GM18505 (cell line): ENCODE data around the gene DNAH17.

ENCODE experiments used
- ATAC-seq: cut with Tn5 transposase; IDR thresholded peaks from one replicate; pipeline ENCODE4 v1.9.1; 2021; ENCODE audit not compliant: unreplicated experiment
- POLR2A ChIP-seq: IDR thresholded peaks from 4 replicates; pipeline ENCODE4 v1.6.1; 2011; ENCODE audit warnings: borderline replicate concordance; ENCODE audit not compliant: insufficient read depth, insufficient read length; ENCODE audit errors: extremely low read depth

DNAH17 gene

DNA sequence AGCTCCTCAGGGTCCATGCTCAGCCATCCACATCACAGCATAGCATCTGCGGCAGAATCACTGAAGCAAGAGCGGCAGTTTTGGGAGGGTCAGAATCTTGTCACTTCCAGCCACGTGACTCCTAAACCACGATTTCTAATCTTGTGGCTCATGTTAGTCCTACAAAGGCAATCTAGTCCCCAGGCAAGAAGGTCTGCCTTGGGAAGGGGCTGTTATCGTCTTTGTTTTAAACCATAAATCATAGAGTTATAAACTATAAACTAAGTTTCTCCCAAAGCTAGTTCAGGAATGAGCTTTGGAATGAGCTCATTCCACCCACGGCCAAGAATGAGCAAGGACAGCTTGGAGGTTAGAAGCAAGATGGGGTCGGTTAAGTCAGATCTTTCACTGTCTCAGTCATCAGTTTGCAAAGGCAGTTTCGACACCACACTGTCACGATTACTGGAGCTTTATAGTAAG lies 20.8 kb upstream of the DNAH17 start:
- no peak for TF ChIP-seq POLR2A
- ATAC-seq = no peak

DNA sequence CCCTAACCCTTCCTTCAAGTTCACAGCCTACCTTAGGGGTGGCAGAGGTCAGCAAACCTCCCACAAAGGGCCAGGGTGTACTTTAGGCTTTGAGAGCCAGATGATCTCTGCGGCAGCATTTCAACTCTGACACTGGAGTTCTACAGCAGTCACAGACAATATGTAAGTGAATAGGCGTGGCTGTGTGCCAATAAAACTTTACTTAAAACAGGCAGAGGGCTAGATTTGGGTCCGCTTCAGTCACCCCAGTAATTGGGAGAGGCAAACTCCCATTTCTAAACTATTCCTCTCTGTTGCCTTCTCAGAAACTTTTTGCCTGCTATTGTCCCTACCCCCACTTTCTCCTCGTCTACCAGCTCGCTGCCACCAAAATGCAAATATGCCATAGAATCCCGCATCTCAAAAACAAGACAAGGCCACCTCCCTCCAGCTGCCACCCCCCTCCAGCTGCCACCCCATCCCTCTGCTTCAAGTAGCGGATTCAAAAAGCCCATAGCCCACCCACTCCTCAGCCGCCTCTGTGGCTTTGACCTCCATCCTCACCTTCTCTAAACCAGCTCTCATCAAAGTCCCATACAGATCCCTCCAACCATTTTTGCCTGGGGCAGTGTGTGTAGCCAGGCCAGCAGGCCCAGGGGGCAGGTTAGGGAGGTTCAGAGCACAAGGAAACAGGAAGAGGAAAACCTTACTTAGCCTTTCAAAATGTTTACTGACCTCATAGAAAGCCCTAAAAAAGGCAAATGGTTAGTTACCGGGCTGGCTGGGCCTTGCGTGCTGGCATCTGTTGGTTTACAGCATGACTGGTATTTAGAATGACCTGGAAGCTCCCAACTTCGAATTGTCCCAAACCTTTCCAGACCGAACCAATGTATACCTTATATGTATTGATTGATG lies 19.9 kb upstream of the DNAH17 start:
- ATAC-seq = no peak
- TF ChIP-seq POLR2A = no peak

- ATAC-seq = no peak
- no peak for TF ChIP-seq POLR2A
Observed at GRCh38 chr17:78595135-78595810, 18.1 kb upstream of the DNAH17 start.

- TF ChIP-seq POLR2A = no peak
- ATAC-seq = no peak
Observed at GRCh38 chr17:78592991-78593329, 15.8 kb upstream of the DNAH17 start.

DNA sequence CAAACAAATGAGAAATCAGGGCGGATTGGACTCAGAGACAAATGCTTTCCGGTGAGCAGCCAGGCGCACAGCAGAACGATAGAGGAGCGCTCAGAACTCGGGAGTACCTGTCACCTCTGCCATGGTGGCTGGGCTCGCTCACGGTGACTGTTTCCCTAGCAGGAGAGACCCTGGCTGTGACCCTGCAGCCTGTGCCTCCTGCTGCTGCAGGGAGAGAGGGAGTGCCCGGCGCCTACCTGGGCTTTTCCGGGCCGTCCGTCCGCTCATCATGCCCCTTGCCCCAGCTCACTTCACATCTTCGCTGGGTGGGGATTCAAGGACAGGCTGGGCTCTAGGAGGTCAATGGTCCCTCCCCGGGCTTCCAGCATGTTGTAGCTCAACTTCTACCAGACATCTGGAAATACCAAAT lies 14.1 kb upstream of the DNAH17 start:
- ATAC-seq = no peak
- TF ChIP-seq POLR2A = no peak

DNA sequence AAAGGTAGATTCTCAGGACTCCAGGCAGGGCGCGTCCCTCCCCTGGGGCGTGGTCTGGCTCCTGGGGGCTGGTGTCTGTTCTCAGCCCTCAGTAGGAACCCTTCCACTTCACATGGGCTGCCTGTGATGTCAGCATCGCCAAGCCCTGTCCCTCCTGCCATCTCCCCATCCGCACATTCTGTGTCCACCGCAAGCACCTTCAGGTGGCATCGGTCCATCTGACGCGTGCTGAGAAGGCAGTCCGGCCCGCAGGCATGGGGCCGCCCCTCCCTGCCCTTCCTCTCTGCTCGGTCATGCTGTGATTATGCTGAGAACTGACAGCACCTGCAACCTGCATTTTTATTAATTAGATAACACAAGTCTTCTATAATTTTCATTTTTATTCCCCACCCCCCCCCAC lies 12.7 kb upstream of the DNAH17 start:
- ATAC-seq = no peak
- TF ChIP-seq POLR2A = no peak

DNA sequence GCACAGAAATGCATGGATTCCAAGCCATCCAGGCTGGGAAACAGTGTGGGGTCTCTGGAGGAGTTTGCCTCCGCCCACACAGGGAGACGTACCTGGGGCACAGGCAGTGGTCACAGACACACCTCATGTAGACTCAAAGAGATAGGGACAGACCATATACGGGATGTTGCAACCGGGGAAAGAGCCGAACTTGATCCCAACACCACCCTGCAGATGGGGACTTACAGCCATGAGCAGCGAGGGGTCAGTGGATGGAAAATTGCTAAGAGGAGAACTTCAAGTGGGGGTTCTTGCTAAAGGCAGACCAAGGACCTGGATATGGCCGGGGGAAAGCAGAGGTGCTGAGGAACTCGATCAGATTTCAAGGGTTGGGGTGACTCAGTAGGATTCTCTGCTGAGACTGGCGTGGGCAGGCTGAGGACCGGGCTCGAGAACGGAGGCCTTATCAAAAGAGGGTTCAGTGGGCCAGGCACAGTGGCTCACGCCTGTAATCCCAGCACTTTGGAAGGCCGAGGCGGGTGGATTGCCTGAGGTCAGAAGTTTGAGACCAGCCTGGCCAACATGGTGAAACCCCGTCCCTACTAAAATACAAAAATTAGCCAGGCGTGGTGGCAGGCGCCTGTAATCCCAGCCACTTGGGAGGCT lies 12.0 kb upstream of the DNAH17 start:
- TF ChIP-seq POLR2A = no peak
- no peak for ATAC-seq

GRCh38 chr17:78588258-78589030 lies 11.2 kb upstream of the DNAH17 start:
- no peak for ATAC-seq
- TF ChIP-seq POLR2A = no peak

- no peak for ATAC-seq
- no peak for TF ChIP-seq POLR2A
Observed at GRCh38 chr17:78585006-78585630, 7.9 kb upstream of the DNAH17 start.

DNA sequence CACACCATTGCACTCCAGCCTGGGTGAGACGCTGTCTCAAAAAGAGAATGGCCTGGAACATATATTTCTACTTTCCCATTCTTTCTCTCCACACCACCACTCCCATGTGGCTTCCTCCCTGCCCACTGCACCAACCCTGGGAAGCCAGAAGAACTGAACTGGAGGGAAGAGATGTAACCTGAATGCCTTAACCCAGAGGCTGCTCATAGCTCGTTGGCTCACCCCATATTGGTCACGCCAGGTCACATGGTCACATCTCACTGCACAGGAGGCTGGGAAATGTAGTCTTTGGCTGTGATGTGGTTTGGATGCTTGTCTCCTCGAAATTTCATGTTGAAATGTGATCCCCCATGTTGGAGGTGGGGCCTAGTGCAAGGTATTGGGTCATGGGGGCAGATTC lies 5.9 kb upstream of the DNAH17 start:
- TF ChIP-seq POLR2A = no peak
- no peak for ATAC-seq

DNA sequence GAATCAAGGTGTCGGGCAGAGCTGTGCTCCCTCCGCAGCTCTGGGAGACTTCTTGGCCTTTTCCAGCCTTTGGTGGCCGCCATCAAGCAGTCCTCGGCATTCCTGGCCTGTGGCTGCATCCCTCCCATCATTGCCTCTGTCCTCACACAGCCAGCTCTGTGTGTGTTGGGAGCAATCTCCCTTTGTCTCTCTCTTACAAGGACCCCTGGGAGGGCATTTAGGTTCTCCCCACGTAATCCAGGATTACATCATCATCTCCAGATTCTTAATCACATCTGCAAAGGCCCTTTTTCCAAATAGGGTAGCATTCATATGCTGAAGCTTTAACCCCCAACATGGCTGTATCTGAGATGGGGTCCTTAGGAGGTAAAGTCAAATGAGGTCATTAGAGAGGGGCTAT lies 4.1 kb upstream of the DNAH17 start:
- TF ChIP-seq POLR2A = no peak
- no peak for ATAC-seq

DNA sequence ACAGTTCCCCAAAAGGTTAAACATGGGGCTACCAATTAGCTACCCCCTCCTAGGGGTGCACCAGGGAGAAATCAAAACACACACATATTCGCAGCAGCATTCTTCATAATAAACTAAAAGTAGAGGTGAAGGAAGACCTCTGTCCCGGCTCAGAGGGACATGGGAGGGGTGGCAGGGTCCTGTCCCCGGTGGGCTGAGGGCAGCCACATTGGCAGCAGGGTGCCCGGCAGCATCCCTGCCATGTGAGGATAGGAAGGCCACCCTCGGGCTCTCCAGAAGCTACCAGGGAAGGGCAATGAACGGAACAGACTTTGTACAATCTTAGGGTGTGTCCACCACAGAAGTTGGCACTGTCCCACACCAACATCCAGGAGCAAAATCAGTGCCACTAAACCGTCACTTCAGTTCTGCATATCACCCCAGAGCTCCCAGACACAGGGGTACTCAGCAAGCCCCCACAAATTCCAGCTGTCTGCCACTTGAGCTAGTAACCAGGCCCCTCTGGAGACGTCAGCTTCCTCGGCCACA lies 3.1 kb upstream of the DNAH17 start:
- TF ChIP-seq POLR2A = no peak
- ATAC-seq = no peak
